Nephron progenitor cell (in vitro differentiated cells): ENCODE measurements around the gene AGAP1.

Source experiments
- DNase-seq: peaks from one replicate; pipeline ENCODE4 v3.0.0; 2021
- H3K27ac Mint-ChIP-seq: 2 replicates; pipeline ENCODE4 v1.8.0; 2021; ENCODE audit warnings: mild to moderate bottlenecking, moderate library complexity, mixed read lengths
- H3K27me3 Mint-ChIP-seq: 2 replicates; pipeline ENCODE4 v1.8.0; 2021; ENCODE audit warnings: mild to moderate bottlenecking, low read depth, mixed read lengths; ENCODE audit not compliant: poor library complexity
- H3K36me3 Mint-ChIP-seq: 2 replicates; pipeline ENCODE4 v1.8.0; 2021; ENCODE audit warnings: low read depth, mixed read lengths
- H3K4me1 Mint-ChIP-seq: 2 replicates; pipeline ENCODE4 v1.8.0; 2021; ENCODE audit warnings: mixed read lengths
- H3K4me3 Mint-ChIP-seq: 2 replicates; pipeline ENCODE4 v1.8.0; 2021; ENCODE audit warnings: mild to moderate bottlenecking, moderate library complexity, mixed read lengths
- H3K9me3 Mint-ChIP-seq: 2 replicates; pipeline ENCODE4 v1.8.0; 2021; ENCODE audit warnings: mild to moderate bottlenecking, moderate library complexity, mixed read lengths
- CTCF ChIP-seq: fragments of 200-600 bp; sonication (generic); IDR thresholded peaks from 2 replicates; pipeline ENCODE4 v1.5.0; 2021; ENCODE audit warnings: antibody characterized with exemption

Gene AGAP1

GRCh38 chr2:235576337-235576910, 82.6 kb downstream of the AGAP1 start:
- peak overlapping the region; percentile 41 for H3K27ac Mint-ChIP-seq
- peaks cover 5% of the 10 kb centered on the region for H3K36me3 Mint-ChIP-seq
- H3K27me3 Mint-ChIP-seq = peaks cover 3% of the 10 kb centered on the region
- no peak overlapping the region for H3K4me3 Mint-ChIP-seq
- DNase-seq = no peak
- TF ChIP-seq CTCF = no peak
- H3K9me3 Mint-ChIP-seq = peaks cover 4% of the 10 kb centered on the region
- H3K4me1 Mint-ChIP-seq = peaks cover 72% of the 10 kb centered on the region

- Mint-ChIP-seq H3K27ac (peak overlapping the region; percentile 84), H3K9me3 (peaks cover 4% of the 10 kb centered on the region), H3K36me3 (peaks cover 5% of the 10 kb centered on the region), H3K4me1 (peaks cover 74% of the 10 kb centered on the region), H3K4me3 (peak overlapping the region; percentile 65), H3K27me3 (peaks cover 3% of the 10 kb centered on the region)
- TF ChIP-seq CTCF = no peak
- peak; percentile 33 for DNase-seq
Observed at GRCh38 chr2:235577404-235578330, 83.8 kb downstream of the AGAP1 start.

GRCh38 chr2:235579128-235579527, 85.3 kb downstream of the AGAP1 start:
- no peak for TF ChIP-seq CTCF
- H3K4me3 Mint-ChIP-seq = no peak overlapping the region
- peaks cover 65% of the 10 kb centered on the region for H3K4me1 Mint-ChIP-seq
- H3K36me3 Mint-ChIP-seq = peaks cover 5% of the 10 kb centered on the region
- peaks cover 4% of the 10 kb centered on the region for H3K9me3 Mint-ChIP-seq
- H3K27ac Mint-ChIP-seq = no peak overlapping the region
- DNase-seq = no peak
- H3K27me3 Mint-ChIP-seq = peaks cover 3% of the 10 kb centered on the region

GRCh38 chr2:235580426-235581157, 86.7 kb downstream of the AGAP1 start:
- no peak for TF ChIP-seq CTCF
- DNase-seq = no peak
- Mint-ChIP-seq H3K9me3 (peaks cover 4% of the 10 kb centered on the region), H3K4me3 (no peak overlapping the region), H3K27me3 (peaks cover 3% of the 10 kb centered on the region), H3K36me3 (peaks cover 5% of the 10 kb centered on the region), H3K27ac (no peak overlapping the region), H3K4me1 (peaks cover 65% of the 10 kb centered on the region)

GRCh38 chr2:235582081-235582686, 88.3 kb downstream of the AGAP1 start:
- H3K4me3 Mint-ChIP-seq = no peak overlapping the region
- H3K36me3 Mint-ChIP-seq = peaks cover 5% of the 10 kb centered on the region
- H3K4me1 Mint-ChIP-seq = peaks cover 65% of the 10 kb centered on the region
- peaks cover 3% of the 10 kb centered on the region for H3K27me3 Mint-ChIP-seq
- H3K27ac Mint-ChIP-seq = peak overlapping the region; percentile 0
- no peak for DNase-seq
- H3K9me3 Mint-ChIP-seq = peaks cover 4% of the 10 kb centered on the region
- TF ChIP-seq CTCF = no peak
